SK-N-MC (cell line): ENCODE measurements around the gene CALCOCO1.

Experiments
- DNase-seq: peaks from one replicate; pipeline ENCODE4 v3.0.0-alpha.2; 2011; ENCODE audit warnings: low read depth, low spot score
- H3K27ac ChIP-seq: fragments of 200-600 bp; sonication (generic); 2 replicates; pipeline ENCODE4 v1.5.1; 2016; ENCODE audit warnings: mixed run types
- H3K36me3 ChIP-seq: fragments of 200-600 bp; sonication (generic); 2 replicates; pipeline ENCODE4 v1.6.1; 2017; ENCODE audit warnings: antibody characterized with exemption, low read length, mixed read lengths; ENCODE audit not compliant: insufficient read depth
- H3K4me3 ChIP-seq: fragments of 200-600 bp; sonication (generic); 2 replicates; pipeline ENCODE4 v1.5.1; 2016
- H3K9ac ChIP-seq: fragments of 200-600 bp; sonication (generic); 2 replicates; pipeline ENCODE4 v1.8.0; 2017; ENCODE audit warnings: mixed run types, mixed read lengths; ENCODE audit not compliant: insufficient read length
- H3K9me3 ChIP-seq: fragments of 200-600 bp; sonication (generic); 2 replicates; pipeline ENCODE4 v1.6.1; 2017; ENCODE audit warnings: low read depth, mild to moderate bottlenecking, antibody characterized with exemption, low read length, moderate library complexity, mixed read lengths
- EZH2 ChIP-seq: fragments of 200-600 bp; sonication (generic); IDR thresholded peaks from one replicate; pipeline ENCODE4 v1.6.1; 2017; ENCODE audit warnings: antibody characterized with exemption
- FOXP2 ChIP-seq: optimal IDR thresholded peaks from 2 replicates; pipeline ENCODE3; 2011; ENCODE audit warnings: mild to moderate bottlenecking, moderate library complexity; ENCODE audit not compliant: insufficient read depth; ENCODE audit errors: extremely low read length, control extremely low read depth
- POLR2AphosphoS5 ChIP-seq: IDR thresholded peaks from 2 replicates; pipeline ENCODE4 v1.6.1; 2012; ENCODE audit warnings: mild to moderate bottlenecking, low read depth, low read length, borderline replicate concordance

CALCOCO1 gene

DNA sequence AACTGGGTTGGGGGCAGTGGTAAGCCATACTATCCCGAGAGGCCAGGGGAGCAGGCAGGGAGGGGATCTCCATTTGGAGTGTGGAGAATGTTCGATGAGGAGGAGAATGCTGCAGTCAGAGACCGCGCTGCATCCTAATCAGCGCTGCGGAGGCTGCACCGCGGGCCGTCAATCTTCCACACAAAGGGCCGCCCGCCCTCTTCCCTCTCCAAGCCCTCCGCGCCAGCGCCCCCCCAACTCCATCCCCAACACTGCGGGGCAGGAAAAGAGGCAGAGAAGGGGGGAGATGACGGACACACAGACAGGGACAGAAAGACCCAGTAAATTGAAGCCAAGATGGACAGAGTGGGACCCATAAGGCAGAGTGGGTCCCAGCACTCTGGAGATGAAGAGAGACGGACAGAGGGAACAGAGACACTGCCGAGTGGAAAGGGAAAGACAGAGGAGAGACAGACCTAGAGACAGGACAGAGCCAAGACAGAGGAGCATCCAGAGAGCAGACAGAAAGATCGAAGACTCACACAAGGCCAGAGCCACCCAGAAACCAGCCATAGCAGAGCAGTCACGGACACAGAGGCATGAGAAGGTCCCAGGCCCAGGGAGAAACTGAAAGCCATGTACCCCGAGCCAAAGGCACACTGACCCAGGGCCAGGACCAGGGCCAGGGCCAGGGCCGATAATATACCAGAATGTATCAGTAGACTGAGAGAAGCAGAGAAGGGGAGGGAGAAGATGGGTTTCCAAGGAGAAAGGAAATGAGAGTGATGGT lies 21.0 kb upstream of the CALCOCO1 start:
- no peak overlapping the region for H3K27ac ChIP-seq
- no peaks in the 10 kb centered on the region for H3K36me3 ChIP-seq
- DNase-seq: no peak
- H3K9me3 ChIP-seq: no peaks in the 10 kb centered on the region
- no peak overlapping the region for H3K4me3 ChIP-seq
- TF ChIP-seq EZH2 (no peak), POLR2AphosphoS5 (no peak), FOXP2 (no peak)
- H3K9ac ChIP-seq: no peak overlapping the region

DNA sequence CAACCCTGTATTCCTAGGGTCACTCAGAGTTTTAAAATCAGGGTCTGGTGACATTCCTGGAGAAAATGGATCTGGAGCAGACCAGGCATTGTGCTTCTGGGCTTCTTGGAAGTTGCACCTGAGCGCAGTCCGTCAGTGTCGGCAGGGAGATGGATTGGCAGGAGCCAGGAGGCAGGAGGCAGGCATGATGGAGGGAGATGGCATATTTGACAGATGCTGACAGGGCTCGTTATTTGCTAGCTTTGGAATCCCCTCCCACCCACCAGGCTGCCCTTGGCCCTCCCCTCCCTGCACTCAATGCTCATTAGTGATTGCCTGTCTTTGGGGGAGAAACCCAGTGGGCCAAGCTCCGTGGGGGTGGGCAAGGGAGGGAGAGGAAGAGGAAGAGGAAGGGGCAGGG lies 19.8 kb upstream of the CALCOCO1 start:
- Histone ChIP-seq H3K36me3 (no peaks in the 10 kb centered on the region), H3K4me3 (peak overlapping the region; percentile 23; the same call in 1 of the 2 replicates), H3K9me3 (no peaks in the 10 kb centered on the region), H3K27ac (no peak overlapping the region), H3K9ac (no peak overlapping the region)
- no peak for DNase-seq
- TF ChIP-seq EZH2: no peak

DNA sequence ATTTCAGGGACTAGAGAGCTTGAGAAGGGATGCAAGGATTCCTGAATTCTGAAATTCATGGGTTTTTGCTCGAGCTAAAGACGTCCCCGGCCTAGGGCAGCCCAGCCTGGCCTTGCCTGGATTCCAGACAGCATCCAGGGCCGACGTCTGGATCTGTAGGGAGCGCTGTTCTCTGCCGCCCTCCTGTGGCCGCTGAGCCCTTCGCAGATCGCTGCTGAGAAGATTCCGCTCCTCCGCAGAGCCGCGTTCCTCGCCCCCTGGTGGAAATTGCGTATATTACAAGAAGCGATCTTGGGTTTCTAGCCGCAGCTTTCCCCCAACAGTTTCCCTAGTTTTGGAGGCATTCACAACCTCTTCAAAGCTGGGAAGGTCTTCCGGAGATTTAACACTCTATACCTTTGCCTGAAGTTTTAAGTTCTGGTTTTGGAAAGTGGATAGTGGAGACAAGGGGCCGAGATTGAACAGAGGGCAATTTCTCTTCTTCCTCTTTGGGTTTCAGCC lies 19.4 kb upstream of the CALCOCO1 start:
- no peaks in the 10 kb centered on the region for H3K36me3 ChIP-seq
- peak; percentile 68 for TF ChIP-seq FOXP2
- TF ChIP-seq POLR2AphosphoS5: no peak
- TF ChIP-seq EZH2: no peak
- H3K27ac ChIP-seq: no peak overlapping the region
- H3K4me3 ChIP-seq: peak overlapping the region; percentile 23; the same call in 1 of the 2 replicates
- no peak overlapping the region for H3K9ac ChIP-seq
- no peaks in the 10 kb centered on the region for H3K9me3 ChIP-seq
- DNase-seq: peak; percentile 75

DNA sequence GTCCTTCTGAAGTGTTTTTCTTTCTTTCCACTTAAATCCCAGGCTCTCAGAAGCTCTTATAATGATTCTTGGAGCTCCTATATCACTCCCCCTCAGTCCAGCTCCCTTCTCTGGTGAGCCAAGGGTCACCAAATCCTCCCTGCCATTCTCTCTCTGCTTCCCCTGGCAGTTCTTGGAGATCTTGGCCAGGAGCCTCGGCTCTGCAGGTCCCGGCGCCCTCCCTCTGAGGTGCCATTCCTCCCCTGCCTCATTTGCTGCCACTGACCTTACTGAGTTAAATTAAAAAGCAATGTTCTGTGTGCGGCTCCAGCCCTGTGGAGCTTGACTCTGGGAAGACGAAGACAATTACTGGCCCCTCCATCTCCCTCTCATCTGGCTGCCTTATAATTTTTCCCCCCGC lies 17.5 kb upstream of the CALCOCO1 start:
- H3K4me3 ChIP-seq: no peak overlapping the region
- no peaks in the 10 kb centered on the region for H3K9me3 ChIP-seq
- TF ChIP-seq POLR2AphosphoS5 (no peak), EZH2 (no peak), FOXP2 (no peak)
- no peak overlapping the region for H3K9ac ChIP-seq
- no peak overlapping the region for H3K27ac ChIP-seq
- no peak for DNase-seq
- H3K36me3 ChIP-seq: no peaks in the 10 kb centered on the region

DNA sequence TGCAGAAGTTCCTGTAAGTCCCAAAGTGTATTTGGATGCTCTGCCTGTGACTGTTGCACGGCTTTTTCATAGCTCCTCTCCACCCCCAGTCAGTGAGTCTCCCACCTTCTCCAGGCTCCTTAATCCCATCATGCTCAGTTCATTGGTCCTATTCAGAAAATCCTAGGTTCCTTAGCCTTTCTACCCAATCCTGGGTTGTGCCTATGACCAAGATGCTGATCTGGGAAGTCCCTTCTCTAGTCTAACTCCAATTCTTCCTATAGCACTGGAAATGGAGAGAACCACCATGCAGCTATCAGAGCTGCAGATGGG lies 16.8 kb upstream of the CALCOCO1 start:
- Histone ChIP-seq H3K36me3 (no peaks in the 10 kb centered on the region), H3K4me3 (no peak overlapping the region), H3K9ac (no peak overlapping the region), H3K27ac (no peak overlapping the region), H3K9me3 (no peaks in the 10 kb centered on the region)
- no peak for TF ChIP-seq POLR2AphosphoS5
- TF ChIP-seq FOXP2: no peak
- no peak for TF ChIP-seq EZH2
- DNase-seq: no peak

DNA sequence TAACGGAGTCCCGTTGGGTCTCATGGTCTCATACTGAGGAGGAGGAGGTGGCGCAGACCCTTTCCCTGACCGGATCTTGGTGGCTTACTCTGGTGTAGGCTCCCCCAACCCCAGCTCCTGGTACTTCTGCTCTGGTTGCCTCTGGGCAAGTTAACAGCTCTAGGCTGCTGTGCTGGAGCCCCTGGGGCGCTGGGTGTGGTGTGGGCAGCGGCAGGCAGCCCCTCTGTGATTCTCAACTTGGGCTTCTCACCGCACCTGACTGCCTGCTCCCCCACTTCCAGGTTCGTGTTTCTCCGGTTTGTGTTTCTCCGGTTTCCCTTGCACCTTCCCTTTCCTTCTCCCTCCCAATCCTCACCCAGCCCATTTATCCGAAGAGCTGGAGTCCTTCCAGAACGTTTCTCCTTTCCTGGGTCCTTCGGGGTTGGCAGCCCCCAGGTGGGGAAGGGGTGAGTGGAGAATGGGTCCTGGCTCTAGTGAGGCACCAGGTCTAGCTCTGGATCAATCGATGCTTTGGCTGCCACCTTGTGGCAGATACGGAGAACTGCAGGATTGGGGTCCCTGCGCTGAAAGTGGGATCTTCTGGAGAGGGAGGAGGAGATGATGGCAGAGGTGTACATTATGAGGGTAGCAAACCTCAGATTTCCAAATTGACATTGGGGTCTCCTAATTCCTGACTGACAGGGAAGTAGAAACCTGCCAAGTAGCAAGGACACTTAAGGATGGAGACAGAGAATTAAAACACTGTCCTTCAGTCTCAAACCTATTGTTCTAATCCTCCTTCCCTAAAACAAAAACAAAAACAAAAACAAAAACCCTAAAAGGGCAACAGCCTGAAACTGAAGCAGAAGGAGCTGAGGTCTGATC lies 16.2 kb upstream of the CALCOCO1 start:
- no peak overlapping the region for H3K27ac ChIP-seq
- TF ChIP-seq FOXP2 (no peak), POLR2AphosphoS5 (no peak), EZH2 (no peak)
- H3K4me3 ChIP-seq: 0 out of 2 replicates have a peak overlapping the region, but pooled peaks have one; percentile 14

DNA sequence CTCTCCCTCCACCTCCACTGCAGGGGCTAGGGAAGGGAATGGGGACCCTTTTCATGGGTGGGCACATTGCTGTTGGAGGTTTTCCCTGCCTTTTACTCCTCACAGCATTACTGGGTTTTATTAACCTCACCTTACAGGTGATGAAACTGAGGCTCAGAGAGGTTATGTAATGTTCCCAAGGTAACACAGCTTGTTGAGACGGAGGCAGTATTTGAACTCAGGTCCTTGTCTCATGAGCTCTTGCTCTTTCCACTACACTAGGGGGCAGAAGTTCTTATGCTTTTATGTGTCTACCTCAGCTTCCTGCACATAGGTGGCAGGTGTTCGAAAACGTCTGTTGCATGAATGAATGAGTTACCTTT lies 12.9 kb upstream of the CALCOCO1 start:
- H3K9ac ChIP-seq: no peak overlapping the region
- no peaks in the 10 kb centered on the region for H3K9me3 ChIP-seq
- H3K4me3 ChIP-seq: no peak overlapping the region
- no peaks in the 10 kb centered on the region for H3K36me3 ChIP-seq
- no peak for DNase-seq
- TF ChIP-seq FOXP2: no peak
- no peak for TF ChIP-seq EZH2
- no peak for TF ChIP-seq POLR2AphosphoS5
- H3K27ac ChIP-seq: no peak overlapping the region

More for the DNA sequence above, 16.2 kb upstream of the CALCOCO1 start:
- H3K9ac ChIP-seq: peak overlapping the region; percentile 30
- H3K9me3 ChIP-seq: no peaks in the 10 kb centered on the region
- DNase-seq: no peak
- no peaks in the 10 kb centered on the region for H3K36me3 ChIP-seq

DNA sequence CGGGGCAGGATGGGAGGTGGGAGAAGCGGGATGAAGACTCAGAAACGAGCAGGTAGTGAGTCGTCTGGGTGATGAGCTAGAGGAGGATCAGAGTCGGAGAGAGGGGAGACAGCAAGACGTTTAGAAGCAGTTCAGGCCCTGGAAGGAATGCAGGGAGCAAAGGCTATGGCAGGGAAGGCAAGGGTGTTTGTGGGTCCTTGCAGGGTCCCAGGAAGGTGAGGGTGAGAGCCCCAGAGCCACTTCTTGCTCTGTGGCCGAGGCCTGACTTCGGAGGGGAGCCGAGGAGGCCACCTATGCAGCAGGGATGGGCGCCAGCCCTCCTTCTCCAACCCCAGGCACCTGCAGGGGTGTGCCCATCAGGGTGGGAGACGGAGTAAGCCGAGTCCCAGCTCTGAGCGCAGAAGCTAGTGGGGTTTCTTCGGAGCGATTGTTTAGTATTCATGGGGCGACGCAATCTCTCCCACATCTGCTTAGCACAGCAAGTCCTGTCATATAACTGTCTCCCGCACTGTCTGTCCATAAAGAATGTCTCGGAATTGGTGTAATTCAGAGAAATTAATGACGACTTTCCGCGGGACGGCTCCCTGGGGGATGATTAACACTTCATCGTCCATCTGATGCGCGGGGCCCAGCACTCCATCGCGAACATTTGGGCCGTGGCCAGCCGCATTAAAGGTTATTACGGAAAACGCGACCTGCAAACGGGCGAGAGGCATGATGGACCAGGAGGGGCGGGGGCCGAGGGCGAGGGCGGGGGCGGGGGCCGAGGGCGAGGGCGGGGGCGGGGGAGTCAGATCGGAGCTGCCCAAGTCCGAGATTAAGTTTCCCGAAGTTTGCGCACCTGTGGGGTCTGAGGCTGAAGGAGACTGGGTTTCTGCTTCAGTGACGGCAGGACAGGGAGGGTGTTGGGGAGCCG lies 12.2 kb upstream of the CALCOCO1 start:
- DNase-seq: no peak
- Histone ChIP-seq H3K27ac (no peak overlapping the region), H3K9ac (no peak overlapping the region), H3K4me3 (peak overlapping the region; percentile 67), H3K9me3 (no peaks in the 10 kb centered on the region), H3K36me3 (no peaks in the 10 kb centered on the region)
- peak; percentile 17; the same call in 1 of the 2 replicates for TF ChIP-seq POLR2AphosphoS5
- no peak for TF ChIP-seq FOXP2
